ENCODE measurements around the gene KIF26B. TPM values are rescaled to one million over a fixed set of nuclear protein-coding genes. Genes with fewer than 3 reads are reported as not detected.

KIF26B gene
- total RNA-seq, 4 donors from 2014 or later = 0.90 to 2.0 (median 1.5) TPM

DNA sequence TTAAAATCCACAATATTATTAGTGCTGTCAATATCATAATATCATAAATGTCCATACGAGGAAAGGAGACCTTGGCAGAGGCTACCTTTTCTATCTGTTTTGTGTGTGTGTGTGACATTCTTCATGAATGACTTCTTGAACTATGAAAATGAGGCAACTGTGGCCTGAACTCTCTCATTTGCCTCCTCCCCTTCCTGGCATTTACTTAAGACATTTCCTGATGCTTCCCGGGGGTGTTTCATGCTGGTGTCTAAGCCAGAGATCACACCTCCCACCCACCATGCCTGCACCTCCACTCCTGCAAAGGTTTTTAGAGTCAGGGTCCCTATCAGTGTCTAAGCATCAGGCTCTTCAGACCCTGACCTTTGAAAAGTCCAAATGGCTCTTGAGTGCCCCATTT is 420.9 kb downstream of the KIF26B start:
- Histone ChIP-seq H3K36me3 (no peaks in the 10 kb centered on the region), H3K9me3 (no peaks in the 10 kb centered on the region), H3K4me3 (no peak overlapping the region), H3K4me1 (peaks cover 0 to 4% (median 0%) of the 10 kb centered on the region in 4 donors), H3K27me3 (peaks cover 0 to 3% of the 10 kb centered on the region in 2 donors), H3K27ac (no peak overlapping the region)
- DNase-seq (ENCODE audit: low spot score in 2 of 2) = no peak
- 35 to 55% methylated on average over 2 of the region's 2 CpGs for WGBS, 2 donors
- TF ChIP-seq, protein P1, sequence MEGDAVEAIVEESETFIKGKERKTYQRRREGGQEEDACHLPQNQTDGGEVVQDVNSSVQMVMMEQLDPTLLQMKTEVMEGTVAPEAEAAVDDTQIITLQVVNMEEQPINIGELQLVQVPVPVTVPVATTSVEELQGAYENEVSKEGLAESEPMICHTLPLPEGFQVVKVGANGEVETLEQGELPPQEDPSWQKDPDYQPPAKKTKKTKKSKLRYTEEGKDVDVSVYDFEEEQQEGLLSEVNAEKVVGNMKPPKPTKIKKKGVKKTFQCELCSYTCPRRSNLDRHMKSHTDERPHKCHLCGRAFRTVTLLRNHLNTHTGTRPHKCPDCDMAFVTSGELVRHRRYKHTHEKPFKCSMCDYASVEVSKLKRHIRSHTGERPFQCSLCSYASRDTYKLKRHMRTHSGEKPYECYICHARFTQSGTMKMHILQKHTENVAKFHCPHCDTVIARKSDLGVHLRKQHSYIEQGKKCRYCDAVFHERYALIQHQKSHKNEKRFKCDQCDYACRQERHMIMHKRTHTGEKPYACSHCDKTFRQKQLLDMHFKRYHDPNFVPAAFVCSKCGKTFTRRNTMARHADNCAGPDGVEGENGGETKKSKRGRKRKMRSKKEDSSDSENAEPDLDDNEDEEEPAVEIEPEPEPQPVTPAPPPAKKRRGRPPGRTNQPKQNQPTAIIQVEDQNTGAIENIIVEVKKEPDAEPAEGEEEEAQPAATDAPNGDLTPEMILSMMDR (IDR thresholded peaks at IDR 0.05) = no peak
- no peak for TF ChIP-seq EP300 (IDR thresholded peaks at IDR 0.05)
- TF ChIP-seq POLR2A (IDR thresholded peaks at IDR 0.05) = no peak

DNA sequence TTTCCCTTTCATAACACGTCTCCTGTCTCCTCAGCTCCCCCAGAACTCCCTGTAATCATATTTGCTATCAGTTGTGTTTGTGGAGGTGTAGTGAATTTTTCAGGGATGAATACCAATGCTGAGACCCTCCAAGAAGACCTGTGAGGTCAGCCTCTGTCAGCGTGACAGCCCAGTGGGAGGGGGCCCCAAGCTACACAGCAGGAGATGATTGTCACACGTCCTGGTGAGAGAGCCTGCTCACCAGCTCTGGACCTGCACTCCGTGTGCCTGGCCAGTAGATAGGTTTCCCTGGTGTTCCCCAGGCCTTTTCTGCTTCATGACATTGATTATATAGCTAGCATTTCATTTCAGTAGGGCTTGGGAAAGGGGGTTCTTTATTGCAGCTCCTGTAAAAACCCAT is 421.5 kb downstream of the KIF26B start:
- peaks cover 0 to 4% (median 0%) of the 10 kb centered on the region in 4 donors for H3K4me1 ChIP-seq
- no peak overlapping the region for H3K27ac ChIP-seq
- 65 to 67% methylated on average over 3 to 4 of the region's 4 CpGs for WGBS, 2 donors
- no peaks in the 10 kb centered on the region for H3K9me3 ChIP-seq
- H3K27me3 ChIP-seq = peaks cover 0 to 3% of the 10 kb centered on the region in 2 donors
- H3K36me3 ChIP-seq = no peaks in the 10 kb centered on the region
- TF ChIP-seq, protein P1 (IDR thresholded peaks at IDR 0.05) = no peak
- TF ChIP-seq POLR2A (IDR thresholded peaks at IDR 0.05) (no peak), EP300 (IDR thresholded peaks at IDR 0.05) (no peak)
- no peak for DNase-seq (ENCODE audit: low spot score in 2 of 2)
- H3K4me3 ChIP-seq = no peak overlapping the region

DNA sequence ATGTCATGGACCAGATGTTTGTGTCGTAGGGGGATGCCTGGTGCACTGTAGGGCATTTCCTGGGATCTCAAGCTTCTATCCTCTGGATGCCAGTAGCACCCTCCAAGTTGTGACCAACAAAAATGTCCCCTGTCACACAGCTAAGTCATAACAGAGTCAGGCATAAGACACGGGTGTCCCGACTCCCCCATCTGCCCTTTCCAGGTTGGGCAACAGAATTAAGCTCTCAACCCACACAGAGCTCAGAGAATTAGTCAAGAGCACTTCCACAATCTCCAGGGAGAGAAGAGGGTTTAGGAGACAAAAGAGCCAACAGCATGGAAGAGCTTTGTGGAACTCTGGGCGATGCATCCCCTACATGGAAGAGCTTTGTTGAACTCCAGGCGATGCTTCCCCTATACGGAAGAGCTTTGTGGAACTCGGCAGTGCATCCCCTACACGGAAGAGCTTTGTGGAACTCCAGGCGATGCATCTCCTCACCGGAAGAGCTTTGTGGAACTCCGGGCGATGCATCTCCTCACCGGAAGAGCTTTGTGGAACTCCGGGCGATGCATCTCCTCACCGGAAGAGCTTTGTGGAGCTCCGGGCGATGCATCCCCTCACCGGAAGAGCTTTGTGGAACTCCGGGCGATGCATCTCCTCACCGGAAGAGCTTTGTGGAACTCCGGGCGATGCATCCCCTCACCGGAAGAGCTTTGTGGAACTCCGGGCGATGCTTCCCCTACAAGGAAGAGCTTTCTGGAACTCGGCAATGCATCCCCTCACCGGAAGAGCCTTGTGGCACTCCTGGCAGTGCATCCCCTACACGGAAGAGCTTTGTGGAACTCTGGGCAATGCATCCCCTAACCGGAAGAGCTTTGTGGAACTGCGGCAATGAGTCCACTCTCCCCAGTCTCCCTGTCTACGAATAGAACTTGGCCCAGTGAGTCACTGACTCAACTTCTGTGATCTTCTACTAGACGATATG is 422.7 kb downstream of the KIF26B start:
- H3K27ac ChIP-seq = no peak overlapping the region
- WGBS, 2 donors = 90 to 93% methylated on average over 26 to 34 of the region's 34 CpGs
- no peaks in the 10 kb centered on the region for H3K36me3 ChIP-seq
- no peak for DNase-seq (ENCODE audit: low spot score in 2 of 2)
- TF ChIP-seq EP300 (IDR thresholded peaks at IDR 0.05) (no peak), POLR2A (IDR thresholded peaks at IDR 0.05) (no peak)
- TF ChIP-seq, protein P1 (IDR thresholded peaks at IDR 0.05) = no peak
- peaks cover 0 to 4% (median 0%) of the 10 kb centered on the region in 4 donors for H3K4me1 ChIP-seq
- H3K27me3 ChIP-seq = peaks cover 0 to 3% of the 10 kb centered on the region in 2 donors
- H3K4me3 ChIP-seq = no peak overlapping the region
- H3K9me3 ChIP-seq = no peaks in the 10 kb centered on the region

DNA sequence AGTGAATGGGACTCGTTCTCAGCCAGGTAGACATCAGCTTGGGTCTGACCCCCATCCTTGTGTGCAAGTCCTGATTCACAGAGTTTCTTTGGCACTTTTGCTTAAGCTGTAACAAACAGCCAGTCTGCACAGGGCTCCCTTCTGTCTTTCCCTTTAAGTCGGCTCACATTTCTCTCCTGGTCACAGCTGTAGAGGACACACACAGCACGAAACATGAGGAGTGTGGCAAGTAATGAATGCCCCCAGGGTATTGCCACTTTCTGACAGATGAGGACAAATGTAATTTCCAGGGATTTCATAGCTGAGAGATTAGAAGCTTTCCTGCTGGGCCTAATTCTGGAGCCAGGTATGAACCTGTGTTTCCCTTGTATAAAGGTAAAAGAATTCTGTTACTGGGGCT is 423.5 kb downstream of the KIF26B start:
- H3K4me1 ChIP-seq = peaks cover 0 to 2% (median 0%) of the 10 kb centered on the region in 4 donors
- no peak overlapping the region for H3K27ac ChIP-seq
- no peaks in the 10 kb centered on the region for H3K36me3 ChIP-seq
- peaks cover 0 to 3% of the 10 kb centered on the region in 2 donors for H3K27me3 ChIP-seq
- no peaks in the 10 kb centered on the region for H3K9me3 ChIP-seq
- TF ChIP-seq EP300 (IDR thresholded peaks at IDR 0.05) (no peak), POLR2A (IDR thresholded peaks at IDR 0.05) (no peak)
- TF ChIP-seq, protein P1 (IDR thresholded peaks at IDR 0.05) = no peak
- no peak for DNase-seq (ENCODE audit: low spot score in 2 of 2)
- H3K4me3 ChIP-seq = no peak overlapping the region
- WGBS, 2 donors = 55 to 58% methylated on average over 3 of the region's 3 CpGs

DNA sequence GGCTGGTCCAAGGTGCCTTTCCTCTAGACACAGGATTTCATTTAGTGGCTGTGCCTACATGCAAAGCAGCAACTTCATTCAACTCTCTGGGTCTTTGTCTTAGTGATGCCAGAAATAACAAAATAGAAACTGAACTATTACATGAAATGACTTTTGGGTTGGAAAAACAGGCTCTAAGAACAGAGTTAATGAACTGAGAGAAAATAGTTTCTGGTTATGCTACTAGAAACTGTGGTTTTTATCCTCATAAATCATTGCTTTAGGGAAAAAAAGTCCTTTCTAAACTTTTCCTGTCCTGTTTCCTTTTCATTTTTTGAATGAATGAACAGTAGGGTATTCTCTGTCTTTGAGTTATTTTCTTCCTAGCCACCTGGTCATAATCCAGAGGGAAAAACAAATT is 424.0 kb downstream of the KIF26B start:
- no peak overlapping the region for H3K27ac ChIP-seq
- H3K36me3 ChIP-seq = no peaks in the 10 kb centered on the region
- no peak overlapping the region for H3K4me3 ChIP-seq
- H3K4me1 ChIP-seq = no peaks in the 10 kb centered on the region
- DNase-seq (ENCODE audit: low spot score in 2 of 2) = no peak
- no peak for TF ChIP-seq EP300 (IDR thresholded peaks at IDR 0.05)
- TF ChIP-seq, protein P1 (IDR thresholded peaks at IDR 0.05) = no peak
- no peak for TF ChIP-seq POLR2A (IDR thresholded peaks at IDR 0.05)
- H3K27me3 ChIP-seq = peaks cover 0 to 3% of the 10 kb centered on the region in 2 donors
- no peaks in the 10 kb centered on the region for H3K9me3 ChIP-seq

Measured in tibial nerve (tissue), 4 donors.